ENCODE results near the gene MOB2. TPM values are rescaled to one million over a fixed set of nuclear protein-coding genes. Genes with fewer than 3 reads are reported as not detected.

Gene MOB2
- total RNA-seq, 2 experiments from 2014 or later: 45.1 to 45.4 TPM

- Mint-ChIP-seq H3K27me3 (no peaks in the 10 kb centered on the region), H3K9me3 (no peaks in the 10 kb centered on the region), H3K36me3 (ENCODE audit: low read depth) (no peaks in the 10 kb centered on the region), H3K27ac (no peak overlapping the region), H3K4me3 (no peak overlapping the region), H3K4me1 (no peaks in the 10 kb centered on the region)
- no peak for DNase-seq
- POLR2A ChIA-PET: no interaction called here
- CTCF ChIA-PET: no interaction called here
These were observed 23.9 kb downstream of the MOB2 start for GRCh38 chr11:1462698-1462975.

- no peaks in the 10 kb centered on the region for H3K36me3 Mint-ChIP-seq (ENCODE audit: low read depth)
- H3K4me1 Mint-ChIP-seq: no peaks in the 10 kb centered on the region
- H3K27me3 Mint-ChIP-seq: no peaks in the 10 kb centered on the region
- ChIA-PET CTCF (no interaction called here), POLR2A (no interaction called here)
- no peaks in the 10 kb centered on the region for H3K9me3 Mint-ChIP-seq
- H3K4me3 Mint-ChIP-seq: no peak overlapping the region
- H3K27ac Mint-ChIP-seq: no peak overlapping the region
- DNase-seq: no peak
These were observed 24.5 kb downstream of the MOB2 start for GRCh38 chr11:1461826-1462697.

- no peak overlapping the region for H3K4me3 Mint-ChIP-seq
- no peaks in the 10 kb centered on the region for H3K9me3 Mint-ChIP-seq
- DNase-seq: no peak
- H3K27ac Mint-ChIP-seq: no peak overlapping the region
- H3K4me1 Mint-ChIP-seq: no peaks in the 10 kb centered on the region
- H3K36me3 Mint-ChIP-seq (ENCODE audit: low read depth): no peaks in the 10 kb centered on the region
- H3K27me3 Mint-ChIP-seq: no peaks in the 10 kb centered on the region
- ChIA-PET CTCF (no interaction called here), POLR2A (no interaction called here)
These were observed 25.4 kb downstream of the MOB2 start for GRCh38 chr11:1460986-1461825.

- H3K27me3 Mint-ChIP-seq: no peaks in the 10 kb centered on the region
- DNase-seq: no peak
- no peak overlapping the region for H3K27ac Mint-ChIP-seq
- POLR2A ChIA-PET: no interaction called here
- H3K36me3 Mint-ChIP-seq (ENCODE audit: low read depth): no peaks in the 10 kb centered on the region
- H3K4me1 Mint-ChIP-seq: no peaks in the 10 kb centered on the region
- CTCF ChIA-PET: no interaction called here
- H3K9me3 Mint-ChIP-seq: no peaks in the 10 kb centered on the region
- H3K4me3 Mint-ChIP-seq: no peak overlapping the region
These were observed 26.1 kb downstream of the MOB2 start for GRCh38 chr11:1460396-1460985.

- H3K4me1 Mint-ChIP-seq: no peaks in the 10 kb centered on the region
- no peak overlapping the region for H3K27ac Mint-ChIP-seq
- no peaks in the 10 kb centered on the region for H3K27me3 Mint-ChIP-seq
- POLR2A ChIA-PET: no interaction called here
- CTCF ChIA-PET: no interaction called here
- no peak overlapping the region for H3K4me3 Mint-ChIP-seq
- DNase-seq: no peak
- H3K9me3 Mint-ChIP-seq: no peaks in the 10 kb centered on the region
- H3K36me3 Mint-ChIP-seq (ENCODE audit: low read depth): no peaks in the 10 kb centered on the region
These were observed 26.7 kb downstream of the MOB2 start for GRCh38 chr11:1459764-1460395.

- DNase-seq: no peak
- Mint-ChIP-seq H3K9me3 (no peaks in the 10 kb centered on the region), H3K4me1 (no peaks in the 10 kb centered on the region), H3K27ac (no peak overlapping the region), H3K36me3 (ENCODE audit: low read depth) (no peaks in the 10 kb centered on the region), H3K27me3 (no peaks in the 10 kb centered on the region), H3K4me3 (no peak overlapping the region)
- ChIA-PET CTCF (no interaction called here), POLR2A (no interaction called here)
These were observed 27.4 kb downstream of the MOB2 start for GRCh38 chr11:1459219-1459575.

- DNase-seq: no peak
- Mint-ChIP-seq H3K4me1 (no peaks in the 10 kb centered on the region), H3K9me3 (no peaks in the 10 kb centered on the region), H3K27me3 (no peaks in the 10 kb centered on the region), H3K36me3 (ENCODE audit: low read depth) (no peaks in the 10 kb centered on the region), H3K27ac (no peak overlapping the region), H3K4me3 (no peak overlapping the region)
- CTCF ChIA-PET: no interaction called here
- POLR2A ChIA-PET: no interaction called here
These were observed 28.0 kb downstream of the MOB2 start for GRCh38 chr11:1458340-1459218.

GRCh38 chr11:1457856-1458255 lies 28.7 kb downstream of the MOB2 start:
- POLR2A ChIA-PET: no interaction called here
- CTCF ChIA-PET: no interaction called here

GRCh38 chr11:1457326-1457680 lies 29.3 kb downstream of the MOB2 start:
- H3K27ac Mint-ChIP-seq: no peak overlapping the region
- no peaks in the 10 kb centered on the region for H3K27me3 Mint-ChIP-seq
- H3K4me1 Mint-ChIP-seq: no peaks in the 10 kb centered on the region
- DNase-seq: no peak
- H3K4me3 Mint-ChIP-seq: no peak overlapping the region
- ChIA-PET CTCF (no interaction called here), POLR2A (no interaction called here)
- H3K9me3 Mint-ChIP-seq: no peaks in the 10 kb centered on the region
- H3K36me3 Mint-ChIP-seq (ENCODE audit: low read depth): no peaks in the 10 kb centered on the region

More at GRCh38 chr11:1457856-1458255, 28.7 kb downstream of the MOB2 start:
- no peaks in the 10 kb centered on the region for H3K27me3 Mint-ChIP-seq
- no peak for DNase-seq
- H3K4me3 Mint-ChIP-seq: no peak overlapping the region
- H3K27ac Mint-ChIP-seq: no peak overlapping the region
- H3K4me1 Mint-ChIP-seq: no peaks in the 10 kb centered on the region
- H3K36me3 Mint-ChIP-seq (ENCODE audit: low read depth): no peaks in the 10 kb centered on the region
- no peaks in the 10 kb centered on the region for H3K9me3 Mint-ChIP-seq

- no peaks in the 10 kb centered on the region for H3K36me3 Mint-ChIP-seq (ENCODE audit: low read depth)
- H3K9me3 Mint-ChIP-seq: no peaks in the 10 kb centered on the region
- no peak for DNase-seq
- no peaks in the 10 kb centered on the region for H3K27me3 Mint-ChIP-seq
- no peak overlapping the region for H3K27ac Mint-ChIP-seq
- CTCF ChIA-PET: no interaction called here
- POLR2A ChIA-PET: no interaction called here
- no peak overlapping the region for H3K4me3 Mint-ChIP-seq
- no peaks in the 10 kb centered on the region for H3K4me1 Mint-ChIP-seq
These were observed 29.8 kb downstream of the MOB2 start for GRCh38 chr11:1456596-1457325.

GRCh38 chr11:1456176-1456575 lies 30.4 kb downstream of the MOB2 start:
- DNase-seq: no peak
- Mint-ChIP-seq H3K27me3 (no peaks in the 10 kb centered on the region), H3K36me3 (ENCODE audit: low read depth) (no peaks in the 10 kb centered on the region), H3K4me3 (no peak overlapping the region), H3K9me3 (no peaks in the 10 kb centered on the region), H3K27ac (no peak overlapping the region), H3K4me1 (no peaks in the 10 kb centered on the region)
- POLR2A ChIA-PET: no interaction called here
- CTCF ChIA-PET: no interaction called here

GRCh38 chr11:1455763-1456060 lies 30.9 kb downstream of the MOB2 start:
- CTCF ChIA-PET: no interaction called here
- Mint-ChIP-seq H3K4me3 (no peak overlapping the region), H3K4me1 (no peaks in the 10 kb centered on the region), H3K27ac (no peak overlapping the region), H3K36me3 (ENCODE audit: low read depth) (no peaks in the 10 kb centered on the region), H3K27me3 (no peaks in the 10 kb centered on the region), H3K9me3 (no peaks in the 10 kb centered on the region)
- DNase-seq: no peak
- POLR2A ChIA-PET: no interaction called here

Measured in activated CD4-positive, alpha-beta T cell treated with anti-CD3 and anti-CD28 coated beads, Interleukin-2, amount 10 ng/mL, durations not matched to agents 7 days and 5 days (primary cell).